HepG2 (cell line): ENCODE results near the gene MRPL27. TPM values are rescaled to one million over a fixed set of nuclear protein-coding genes. Genes with fewer than 3 reads are reported as not detected.

ENCODE experiments used
- KDM1A ChIP-seq: IDR thresholded peaks from 2 replicates; pipeline ENCODE4 v1.6.1; 2016; ENCODE audit warnings: missing compliant biosample characterization
- PCBP1 ChIP-seq: fragments of 200-400 bp; formaldehyde crosslinking; IDR thresholded peaks from 2 replicates; pipeline ENCODE4 v1.6.1; 2017; ENCODE audit warnings: mild to moderate bottlenecking, low read depth, low read length, borderline replicate concordance
- PRDM15 ChIP-seq: sonication (generic); formaldehyde crosslinking; IDR thresholded peaks from 2 replicates; pipeline ENCODE4 v1.4.0; 2020; ENCODE audit warnings: missing genetic modification reagents
- PRDM4 ChIP-seq: sonication (generic); formaldehyde crosslinking; IDR thresholded peaks from 2 replicates; pipeline ENCODE4 v1.9.0; 2021; ENCODE audit warnings: missing genetic modification reagents, borderline replicate concordance
- ZFY ChIP-seq: sonication (generic); formaldehyde crosslinking; IDR thresholded peaks from 2 replicates; pipeline ENCODE4 v1.4.0; 2020; ENCODE audit warnings: missing genetic modification reagents
- ZNF207 ChIP-seq: fragments of 450-650 bp; IDR thresholded peaks from 2 replicates; pipeline ENCODE4 v1.6.1; 2016; ENCODE audit warnings: antibody characterized with exemption, borderline replicate concordance
- ZNF318 ChIP-seq: sonication (generic); formaldehyde crosslinking; IDR thresholded peaks from 2 replicates; pipeline ENCODE4 v1.4.0; 2020; ENCODE audit warnings: mild to moderate bottlenecking, missing genetic modification reagents
- ZNF383 ChIP-seq: sonication (generic); formaldehyde crosslinking; IDR thresholded peaks from 2 replicates; pipeline ENCODE4 v1.4.0; 2020; ENCODE audit warnings: missing genetic modification reagents, mild to moderate bottlenecking, borderline replicate concordance
- ZNF430 ChIP-seq: sonication (generic); formaldehyde crosslinking; IDR thresholded peaks from 2 replicates; pipeline ENCODE4 v1.9.0; 2021; ENCODE audit warnings: mild to moderate bottlenecking, missing genetic modification reagents
- ZNF503 ChIP-seq: sonication (generic); formaldehyde crosslinking; IDR thresholded peaks from 2 replicates; pipeline ENCODE4 v1.4.0; 2020; ENCODE audit warnings: missing genetic modification reagents
- polyA plus RNA-seq, 8 experiments: library from polyadenylated mRNA; depleted of rRNA in 3 of 8; stranded (reverse) in 7 of 8; unstranded in 1 of 8; fragments of >200 nt; fragmentation: Illumina TruSeq in 4 of 8; extraction: Trizol in 4 of 8; gene quantifications; 2 replicates each; pipeline versions ENCODE4 v1.2.1 to v1.2.3, GENCODE V29; 2011 to 2016; ENCODE audit warnings: low read depth in 4 of 8, missing spikeins in 1 of 8, mixed read lengths in 1 of 8; ENCODE audit not compliant: insufficient read depth in 1 of 8
- total RNA-seq, 5 experiments: library from RNA; depleted of rRNA; stranded (reverse); fragments of >200 nt; fragmentation: Illumina TruSeq; extraction: Trizol; gene quantifications; 2 replicates each; pipeline ENCODE4 v1.2.3, GENCODE V29; 2016; ENCODE audit warnings: low read depth in 1 of 5

The MRPL27 gene
- total and polyA plus RNA-seq, 2 of the 13 experiments (the other 11 are each of a cell fraction or from before 2014, with no cell fraction given), result 137 to 217 TPM

GRCh38 chr17:50345432-50346312, 27.3 kb downstream of the MRPL27 start, which contains the start of gene XYLT2 (continued):
- TF ChIP-seq PRDM4 (CRISPR knock-in tag) (no peak), PCBP1 (no peak; the same call in 1 of the 2 replicates), ZFY (CRISPR knock-in tag) (peak; percentile 91), ZNF503 (CRISPR knock-in tag) (peak; percentile 59), ZNF430 (no peak; the same call in 1 of the 2 replicates), ZNF318 (CRISPR knock-in tag) (no peak), PRDM15 (CRISPR knock-in tag) (no peak; the same call in 1 of the 2 replicates), ZNF383 (CRISPR knock-in tag) (no peak), ZNF207 (no peak), KDM1A (CRISPR knock-in tag) (no peak)
